ENCODE data around the gene CD8B2.
"Not testable (repeated sequence)": the region's sequence is repeated elsewhere in the genome, so short reads cannot be mapped to it uniquely, and the experiment has no call there.

CD8B2 gene

DNA sequence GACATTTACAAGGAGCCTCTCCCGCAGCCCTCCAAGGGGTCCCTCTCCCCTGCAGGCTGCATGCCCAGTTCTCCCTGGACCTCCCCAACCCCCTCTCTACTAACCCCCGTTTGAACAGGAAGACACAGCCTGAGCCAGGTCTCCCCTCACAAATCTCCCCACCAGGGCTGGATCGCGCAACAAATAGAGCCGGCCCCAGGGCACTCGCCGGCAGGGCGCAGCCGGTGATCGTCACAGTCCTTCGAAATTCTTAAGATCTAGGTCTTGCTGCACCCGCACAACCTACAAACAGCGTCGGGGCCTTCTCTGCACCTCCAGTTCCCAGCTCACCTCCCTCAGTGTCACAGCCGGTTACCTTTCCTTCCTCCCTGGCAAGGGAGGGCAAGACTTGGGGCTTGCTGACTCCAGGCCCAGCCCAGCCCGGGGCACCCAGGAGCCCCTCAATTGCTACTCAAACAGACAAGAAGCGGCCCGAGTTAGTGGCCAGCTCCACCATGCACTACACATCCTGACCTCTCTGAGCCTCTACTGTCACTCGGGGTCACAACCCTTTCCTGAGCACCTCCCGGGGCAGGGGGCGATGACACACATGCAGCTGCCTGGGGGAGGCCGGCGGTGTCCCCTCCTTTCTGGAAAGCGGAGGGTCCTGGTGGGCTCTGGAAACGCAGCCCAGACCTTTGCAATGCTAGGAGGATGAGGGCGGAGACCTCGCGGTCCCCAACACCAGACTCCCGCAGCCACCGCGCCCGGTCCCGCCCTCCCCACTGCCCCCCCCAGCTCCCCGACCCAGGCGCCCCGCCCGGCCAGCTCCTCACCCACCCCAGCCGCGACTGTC lies at the start of gene CD8B2:
CD8B2 (plus strand) TSS at position 814 of the 835 bp plus-strand sequence. CDS start 63 bp downstream, outside the sequence.
- H3K27ac ChIP-seq (ENCODE audit: low read depth, low read length); H3K9ac ChIP-seq (ENCODE audit: low read length); H3K36me3 ChIP-seq (ENCODE audit: control insufficient read depth, insufficient read depth, low read length); H3K4me1 ChIP-seq (ENCODE audit: control insufficient read depth, insufficient read depth, low read length); H3K9me3 ChIP-seq (ENCODE audit: control insufficient read depth, insufficient read depth, low read depth, low read length): not testable (repeated sequence)
- Histone ChIP-seq H3K27me3 (ENCODE audit: control insufficient read depth, insufficient read depth, low read length) (peaks cover 28% of the 10 kb centered on the region), H3K4me3 (ENCODE audit: low read depth, low read length) (peak within 1 kb of the TSS; percentile 41)

GRCh38 chr2:106461882-106462281 lies 25.3 kb upstream of the CD8B2 start:
- H3K4me1 ChIP-seq (ENCODE audit: control insufficient read depth, insufficient read depth, low read length); H3K9ac ChIP-seq (ENCODE audit: low read length); H3K27me3 ChIP-seq (ENCODE audit: control insufficient read depth, insufficient read depth, low read length); H3K9me3 ChIP-seq (ENCODE audit: control insufficient read depth, insufficient read depth, low read depth, low read length); H3K36me3 ChIP-seq (ENCODE audit: control insufficient read depth, insufficient read depth, low read length); H3K4me3 ChIP-seq (ENCODE audit: low read depth, low read length); H3K27ac ChIP-seq (ENCODE audit: low read depth, low read length): not testable (repeated sequence)

DNA sequence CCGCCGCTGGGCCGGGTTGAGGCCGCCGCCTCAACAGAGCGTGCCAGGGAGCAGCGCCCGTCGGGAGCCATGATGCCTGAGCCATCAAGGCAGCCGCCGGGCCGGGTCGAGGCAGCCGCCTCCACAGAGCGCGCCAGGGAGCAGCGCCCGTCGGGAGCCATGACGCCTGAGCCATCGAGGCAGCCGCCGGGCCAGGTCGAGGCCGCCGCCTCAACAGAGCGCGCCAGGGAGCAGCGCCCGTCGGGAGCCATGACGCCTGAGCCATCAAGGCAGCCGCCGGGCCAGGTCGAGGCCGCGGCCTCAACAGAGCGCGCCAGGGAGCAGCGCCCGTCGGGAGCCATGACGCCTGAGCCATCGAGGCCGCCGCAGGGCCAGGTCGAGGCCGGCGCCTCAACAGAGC lies 19.6 kb upstream of the CD8B2 start:
- not testable (repeated sequence) for H3K27me3 ChIP-seq (ENCODE audit: control insufficient read depth, insufficient read depth, low read length); H3K36me3 ChIP-seq (ENCODE audit: control insufficient read depth, insufficient read depth, low read length); H3K9ac ChIP-seq (ENCODE audit: low read length); H3K4me1 ChIP-seq (ENCODE audit: control insufficient read depth, insufficient read depth, low read length); H3K9me3 ChIP-seq (ENCODE audit: control insufficient read depth, insufficient read depth, low read depth, low read length); H3K4me3 ChIP-seq (ENCODE audit: low read depth, low read length); H3K27ac ChIP-seq (ENCODE audit: low read depth, low read length)

DNA sequence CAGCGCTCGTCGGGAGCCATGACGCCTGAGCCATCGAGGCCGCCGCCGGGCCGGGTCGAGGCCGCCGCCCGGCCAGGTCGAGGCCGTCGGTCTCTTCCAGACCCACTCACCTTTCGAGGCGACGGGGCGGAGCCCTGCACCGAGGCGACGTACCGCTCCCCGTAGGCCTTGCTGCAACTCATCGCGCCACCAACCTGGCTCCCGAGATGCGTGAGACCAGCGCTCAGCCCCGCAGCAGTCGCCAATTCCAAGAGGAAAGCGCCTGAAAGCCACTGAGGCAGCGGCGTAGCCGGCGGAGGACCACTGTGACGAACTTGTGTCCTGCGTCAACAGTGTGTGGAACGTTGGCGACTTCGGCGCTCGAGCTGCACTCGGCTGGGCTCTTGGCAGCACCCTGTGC lies 19.1 kb upstream of the CD8B2 start, which contains the start of gene RGPD3:
RGPD3 (minus strand) TSS at position 307 of the 400 bp plus-strand sequence; CDS start at position 182, 125 bp downstream.
- H3K27ac ChIP-seq (ENCODE audit: low read depth, low read length); H3K4me1 ChIP-seq (ENCODE audit: control insufficient read depth, insufficient read depth, low read length); H3K4me3 ChIP-seq (ENCODE audit: low read depth, low read length); H3K9me3 ChIP-seq (ENCODE audit: control insufficient read depth, insufficient read depth, low read depth, low read length); H3K36me3 ChIP-seq (ENCODE audit: control insufficient read depth, insufficient read depth, low read length); H3K9ac ChIP-seq (ENCODE audit: low read length); H3K27me3 ChIP-seq (ENCODE audit: control insufficient read depth, insufficient read depth, low read length): not testable (repeated sequence)

- not testable (repeated sequence) for H3K27ac ChIP-seq (ENCODE audit: low read depth, low read length); H3K4me1 ChIP-seq (ENCODE audit: control insufficient read depth, insufficient read depth, low read length); H3K4me3 ChIP-seq (ENCODE audit: low read depth, low read length); H3K9me3 ChIP-seq (ENCODE audit: control insufficient read depth, insufficient read depth, low read depth, low read length); H3K36me3 ChIP-seq (ENCODE audit: control insufficient read depth, insufficient read depth, low read length); H3K9ac ChIP-seq (ENCODE audit: low read length); H3K27me3 ChIP-seq (ENCODE audit: control insufficient read depth, insufficient read depth, low read length)
Observed at GRCh38 chr2:106470658-106471057, 16.5 kb upstream of the CD8B2 start.

GRCh38 chr2:106477647-106478046 lies 9.5 kb upstream of the CD8B2 start:
- H3K27me3 ChIP-seq (ENCODE audit: control insufficient read depth, insufficient read depth, low read length); H3K4me1 ChIP-seq (ENCODE audit: control insufficient read depth, insufficient read depth, low read length); H3K9ac ChIP-seq (ENCODE audit: low read length); H3K27ac ChIP-seq (ENCODE audit: low read depth, low read length); H3K36me3 ChIP-seq (ENCODE audit: control insufficient read depth, insufficient read depth, low read length); H3K9me3 ChIP-seq (ENCODE audit: control insufficient read depth, insufficient read depth, low read depth, low read length); H3K4me3 ChIP-seq (ENCODE audit: low read depth, low read length): not testable (repeated sequence)

GRCh38 chr2:106479563-106479962 lies 7.6 kb upstream of the CD8B2 start:
- H3K9me3 ChIP-seq (ENCODE audit: control insufficient read depth, insufficient read depth, low read depth, low read length); H3K4me3 ChIP-seq (ENCODE audit: low read depth, low read length); H3K27me3 ChIP-seq (ENCODE audit: control insufficient read depth, insufficient read depth, low read length); H3K9ac ChIP-seq (ENCODE audit: low read length); H3K36me3 ChIP-seq (ENCODE audit: control insufficient read depth, insufficient read depth, low read length); H3K4me1 ChIP-seq (ENCODE audit: control insufficient read depth, insufficient read depth, low read length); H3K27ac ChIP-seq (ENCODE audit: low read depth, low read length): not testable (repeated sequence)

DNA sequence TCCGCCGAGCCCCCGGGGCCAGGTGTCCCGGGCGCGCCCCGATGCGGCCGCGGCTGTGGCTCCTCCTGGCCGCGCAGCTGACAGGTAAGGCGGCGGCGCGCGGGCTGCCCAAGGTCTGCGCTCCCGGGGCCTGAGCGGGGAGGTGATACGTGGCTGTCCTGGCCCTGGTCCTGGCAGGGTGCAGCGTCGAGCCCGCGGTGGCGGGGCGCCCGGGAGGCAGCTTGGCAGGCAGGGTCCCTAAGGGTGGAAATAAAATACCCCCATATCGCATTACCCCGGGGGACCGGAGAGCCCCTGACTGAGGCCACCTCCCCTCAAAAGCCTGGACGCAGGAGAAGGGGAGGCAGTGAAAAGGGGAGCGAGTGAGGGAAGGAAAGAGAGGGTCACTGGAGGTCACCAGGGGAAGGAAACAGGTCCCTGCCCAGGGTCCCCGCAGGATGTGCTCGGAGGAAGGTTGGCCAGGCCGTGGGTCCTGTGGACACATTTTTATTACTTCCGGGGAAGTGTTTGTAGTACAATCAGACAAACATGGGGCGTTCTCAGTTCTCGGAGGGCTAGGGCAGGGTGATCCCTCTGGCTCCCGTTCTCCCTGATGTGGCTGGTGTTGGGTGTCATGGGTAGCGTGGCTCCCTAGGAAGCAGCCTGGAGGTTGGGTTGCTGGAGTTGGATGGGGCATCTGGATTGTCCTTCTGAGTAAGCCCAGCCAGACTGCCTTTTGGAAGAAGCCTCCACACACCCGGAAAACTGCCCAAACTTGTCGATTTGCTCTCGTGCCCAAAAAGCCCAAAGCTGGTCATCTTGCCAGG lies 425 bp downstream of the CD8B2 start:
- peak overlapping the region; percentile 36 for H3K4me3 ChIP-seq (ENCODE audit: low read depth, low read length)
- H3K9me3 ChIP-seq (ENCODE audit: control insufficient read depth, insufficient read depth, low read depth, low read length); H3K27ac ChIP-seq (ENCODE audit: low read depth, low read length); H3K36me3 ChIP-seq (ENCODE audit: control insufficient read depth, insufficient read depth, low read length); H3K4me1 ChIP-seq (ENCODE audit: control insufficient read depth, insufficient read depth, low read length); H3K9ac ChIP-seq (ENCODE audit: low read length): not testable (repeated sequence)
- H3K27me3 ChIP-seq (ENCODE audit: control insufficient read depth, insufficient read depth, low read length), result peaks cover 28% of the 10 kb centered on the region

DNA sequence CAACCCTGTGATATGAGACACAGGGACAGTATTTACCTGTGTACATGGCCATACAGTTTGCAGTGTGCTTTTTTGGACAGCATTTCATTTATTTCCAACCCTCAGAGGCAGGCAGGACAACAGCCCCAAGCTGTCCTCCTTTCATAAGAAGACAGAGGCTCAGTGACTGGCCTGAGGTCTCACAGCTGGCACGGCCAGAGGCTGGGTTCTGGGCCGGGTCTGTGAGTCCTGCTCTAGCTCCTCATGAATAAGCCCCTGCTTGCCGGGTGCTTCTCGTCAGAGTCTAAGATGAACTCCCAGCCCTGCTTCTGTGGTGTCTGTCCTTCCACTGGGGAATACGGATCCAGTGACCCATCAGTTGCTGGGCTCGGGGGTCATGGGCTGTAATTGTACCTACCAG lies 2.5 kb downstream of the CD8B2 start:
- peaks cover 28% of the 10 kb centered on the region for H3K27me3 ChIP-seq (ENCODE audit: control insufficient read depth, insufficient read depth, low read length)
- not testable (repeated sequence) for H3K4me1 ChIP-seq (ENCODE audit: control insufficient read depth, insufficient read depth, low read length); H3K27ac ChIP-seq (ENCODE audit: low read depth, low read length); H3K9ac ChIP-seq (ENCODE audit: low read length); H3K9me3 ChIP-seq (ENCODE audit: control insufficient read depth, insufficient read depth, low read depth, low read length); H3K36me3 ChIP-seq (ENCODE audit: control insufficient read depth, insufficient read depth, low read length); H3K4me3 ChIP-seq (ENCODE audit: low read depth, low read length)

DNA sequence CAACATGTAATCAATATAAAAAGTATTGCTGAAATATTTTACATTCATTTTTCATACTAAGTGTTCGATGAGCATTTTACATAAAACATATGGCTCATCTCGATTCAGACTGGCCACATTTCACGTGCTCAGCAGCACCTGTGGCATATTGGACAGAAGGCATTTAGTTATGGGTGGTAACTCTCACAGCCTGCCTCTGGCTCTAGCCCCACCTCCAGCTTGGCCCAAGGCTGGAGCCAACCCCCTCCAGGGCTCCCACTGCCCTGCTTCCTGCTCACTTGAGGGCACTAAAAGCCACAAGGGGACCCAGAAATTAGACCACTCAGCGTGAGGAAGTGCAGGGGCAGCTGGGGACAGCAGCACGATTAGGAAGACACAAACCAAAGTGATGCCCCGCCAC lies 5.2 kb downstream of the CD8B2 start:
- not testable (repeated sequence) for H3K4me1 ChIP-seq (ENCODE audit: control insufficient read depth, insufficient read depth, low read length); H3K9ac ChIP-seq (ENCODE audit: low read length); H3K9me3 ChIP-seq (ENCODE audit: control insufficient read depth, insufficient read depth, low read depth, low read length); H3K4me3 ChIP-seq (ENCODE audit: low read depth, low read length); H3K36me3 ChIP-seq (ENCODE audit: control insufficient read depth, insufficient read depth, low read length); H3K27ac ChIP-seq (ENCODE audit: low read depth, low read length)
- peaks cover 11% of the 10 kb centered on the region for H3K27me3 ChIP-seq (ENCODE audit: control insufficient read depth, insufficient read depth, low read length)

- H3K9me3 ChIP-seq (ENCODE audit: control insufficient read depth, insufficient read depth, low read depth, low read length); H3K27ac ChIP-seq (ENCODE audit: low read depth, low read length); H3K36me3 ChIP-seq (ENCODE audit: control insufficient read depth, insufficient read depth, low read length); H3K4me1 ChIP-seq (ENCODE audit: control insufficient read depth, insufficient read depth, low read length); H3K27me3 ChIP-seq (ENCODE audit: control insufficient read depth, insufficient read depth, low read length); H3K9ac ChIP-seq (ENCODE audit: low read length); H3K4me3 ChIP-seq (ENCODE audit: low read depth, low read length): not testable (repeated sequence)
Observed at GRCh38 chr2:106492913-106493312, 5.7 kb downstream of the CD8B2 start.
